Stimulated activated CD8-positive, alpha-beta memory T cell treated with anti-CD3 and anti-CD28 coated beads, Interleukin-4, amount 100 ng/mL, for 24 hours (primary cell): Measurements from ENCODE around the gene ILF2.
"Not testable (repeated sequence)": the region's sequence is repeated elsewhere in the genome, so short reads cannot be mapped to it uniquely, and the experiment has no call there.

Experiments used
- DNase-seq: peaks from one replicate; pipeline ENCODE4 v3.0.0-alpha.2; 2020; ENCODE audit warnings: low read depth

Gene ILF2

DNA sequence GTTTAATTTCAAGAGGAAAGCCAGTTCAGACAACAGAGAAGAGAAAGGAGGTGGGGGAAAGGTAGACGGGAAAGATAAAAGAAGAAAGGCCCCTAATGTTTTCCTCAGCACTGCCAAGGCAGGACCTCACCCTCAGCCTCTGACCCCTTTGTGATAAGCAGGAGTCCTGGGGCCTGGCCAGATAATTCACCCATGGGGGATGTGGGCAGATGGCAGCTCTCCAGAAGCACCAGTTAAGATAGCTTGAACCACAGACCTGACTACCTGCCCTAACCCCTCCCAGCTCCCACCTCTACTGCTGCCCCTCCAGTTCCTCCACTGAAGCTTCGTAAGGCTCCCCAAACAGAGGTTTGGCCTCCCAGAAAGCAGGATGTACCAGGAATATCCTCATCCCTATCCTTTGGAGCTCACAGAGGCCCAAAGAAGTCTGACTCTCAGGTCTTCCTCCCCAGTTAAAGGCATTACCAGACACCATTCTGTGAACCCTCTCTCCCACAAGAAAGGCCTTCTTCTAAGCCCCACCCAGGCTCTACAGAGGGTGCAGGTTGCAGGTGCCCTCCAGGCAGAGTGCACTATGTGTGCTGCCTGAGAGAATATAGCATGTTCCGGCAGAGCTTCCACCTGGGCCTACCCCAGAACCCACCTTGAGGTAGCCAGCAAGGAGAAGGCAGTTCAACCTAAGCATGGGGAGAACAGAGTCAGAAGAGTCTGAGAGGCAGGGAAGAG is 21.5 kb downstream of the ILF2 start:
- no peak for DNase-seq

- DNase-seq: no peak
Observed at GRCh38 chr1:153648000-153648643, 22.7 kb downstream of the ILF2 start.

GRCh38 chr1:153647346-153647714 is 23.5 kb downstream of the ILF2 start:
- DNase-seq: no peak

- no peak for DNase-seq
Observed at GRCh38 chr1:153646672-153647345, 24.0 kb downstream of the ILF2 start.

- no peak for DNase-seq
Observed at GRCh38 chr1:153643816-153644215, 27.0 kb downstream of the ILF2 start.

DNA sequence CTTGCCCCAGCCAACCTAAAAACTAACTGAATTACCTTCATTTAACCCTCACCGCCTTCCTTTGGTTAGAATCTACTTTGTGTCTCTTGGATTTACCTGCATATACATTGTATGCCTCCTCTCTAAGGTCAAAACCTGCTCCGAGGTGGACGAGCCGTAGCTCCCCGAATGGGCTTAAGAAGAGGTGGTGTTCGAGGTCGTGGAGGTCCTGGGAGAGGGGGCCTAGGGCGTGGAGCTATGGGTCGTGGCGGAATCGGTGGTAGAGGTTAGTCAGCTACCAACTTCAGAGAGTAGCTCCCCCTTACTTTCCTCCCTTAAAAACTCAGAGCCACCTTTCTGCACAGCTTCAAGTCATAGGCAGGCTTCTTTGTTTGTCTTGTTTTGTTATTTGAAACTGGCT is 27.7 kb downstream of the ILF2 start:
- DNase-seq: no peak

DNA sequence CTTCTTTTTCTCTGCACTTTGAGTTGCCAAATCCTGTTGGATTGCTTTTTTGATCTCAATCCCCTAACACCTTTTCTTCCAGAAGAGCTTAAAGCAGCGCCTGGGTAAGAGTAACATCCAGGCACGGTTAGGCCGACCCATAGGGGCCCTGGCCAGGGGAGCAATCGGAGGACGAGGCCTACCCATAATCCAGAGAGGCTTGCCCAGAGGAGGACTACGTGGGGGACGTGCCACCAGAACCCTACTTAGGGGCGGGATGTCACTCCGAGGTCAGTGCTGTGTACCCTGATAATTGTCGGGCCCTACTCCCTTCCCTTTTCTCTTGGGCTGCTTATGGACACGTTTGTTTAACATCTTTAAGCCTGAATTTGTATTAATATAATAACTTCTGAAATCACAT is 28.6 kb downstream of the ILF2 start:
- DNase-seq: no peak

DNA sequence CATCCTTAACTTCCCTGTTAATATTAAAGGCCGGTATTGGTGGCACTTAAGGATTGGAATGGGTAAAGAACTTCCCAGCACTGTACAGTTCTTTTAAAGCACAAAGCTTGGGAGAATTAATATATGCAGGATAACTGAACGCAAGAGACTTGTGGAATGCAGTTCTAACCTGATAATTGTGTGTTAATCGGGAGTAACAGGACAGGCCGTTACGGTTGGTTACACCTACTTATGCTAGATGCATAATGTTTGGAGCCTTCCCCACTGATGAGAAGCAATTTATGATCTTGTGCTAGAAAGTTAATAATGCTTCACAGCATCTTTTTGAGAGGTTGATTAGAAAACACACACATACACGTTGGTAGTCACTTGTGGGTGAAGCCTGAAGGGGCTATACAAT is 29.9 kb downstream of the ILF2 start:
- no peak for DNase-seq

GRCh38 chr1:153640213-153640612 is 30.6 kb downstream of the ILF2 start:
- DNase-seq: not testable (repeated sequence)

DNA sequence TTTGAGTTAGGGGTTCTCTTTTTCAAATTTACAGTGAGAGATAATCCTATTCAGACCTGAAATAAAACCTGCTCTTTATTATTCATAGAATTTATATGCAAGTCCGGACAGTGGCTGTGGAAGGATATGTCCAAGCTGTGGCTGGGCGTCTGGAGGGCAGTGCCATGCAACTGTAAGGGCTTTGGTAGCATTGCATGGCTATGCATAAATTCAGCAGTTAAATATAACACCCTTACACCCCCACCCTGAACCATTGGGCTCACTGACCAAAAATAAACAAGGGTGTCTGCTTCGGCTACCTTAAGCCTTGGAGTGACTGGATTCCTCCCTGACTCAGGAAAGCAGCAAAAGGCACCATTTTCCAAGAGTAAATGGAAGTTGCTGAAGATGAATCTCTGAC is 31.5 kb downstream of the ILF2 start:
- no peak for DNase-seq

DNA sequence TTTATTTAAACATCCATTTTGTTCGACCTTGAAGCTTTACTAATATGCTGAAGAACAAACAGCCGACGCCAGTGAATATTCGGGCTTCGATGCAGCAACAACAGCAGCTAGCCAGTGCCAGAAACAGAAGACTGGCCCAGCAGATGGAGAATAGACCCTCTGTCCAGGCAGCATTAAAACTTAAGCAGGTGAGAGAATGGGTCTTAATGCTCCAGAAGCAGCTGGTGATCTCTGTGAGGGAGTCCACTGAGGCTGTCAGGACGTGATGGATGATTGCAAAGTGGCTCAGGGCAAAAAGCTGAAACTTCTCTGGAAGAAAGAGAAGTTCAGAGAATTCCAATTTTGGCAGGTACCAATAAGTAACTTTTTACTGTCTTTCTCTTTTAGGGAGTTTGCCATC is 32.5 kb downstream of the ILF2 start:
- DNase-seq: no peak

- DNase-seq: no peak
Observed at GRCh38 chr1:153636312-153636711, 34.5 kb downstream of the ILF2 start.

DNA sequence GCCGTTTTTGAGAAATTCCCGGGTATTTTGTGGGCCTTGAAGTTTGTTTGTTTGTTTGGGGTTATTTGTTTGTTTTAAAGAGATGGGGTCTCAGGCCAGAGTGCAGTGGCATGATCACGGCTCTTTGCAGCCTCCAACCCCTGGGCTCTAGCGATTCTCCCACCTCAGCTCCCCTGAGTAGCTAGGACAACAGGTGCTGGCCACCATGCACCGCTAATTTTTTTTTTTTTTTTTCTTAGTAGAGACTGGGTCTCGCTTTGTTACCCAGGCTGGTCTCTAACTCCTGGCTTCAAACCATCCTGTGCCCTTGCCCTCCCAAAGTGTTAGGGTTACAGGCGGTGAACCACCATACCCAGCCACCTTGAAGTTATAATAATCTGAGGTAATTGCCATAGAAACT is 34.9 kb downstream of the ILF2 start:
- no peak for DNase-seq

DNA sequence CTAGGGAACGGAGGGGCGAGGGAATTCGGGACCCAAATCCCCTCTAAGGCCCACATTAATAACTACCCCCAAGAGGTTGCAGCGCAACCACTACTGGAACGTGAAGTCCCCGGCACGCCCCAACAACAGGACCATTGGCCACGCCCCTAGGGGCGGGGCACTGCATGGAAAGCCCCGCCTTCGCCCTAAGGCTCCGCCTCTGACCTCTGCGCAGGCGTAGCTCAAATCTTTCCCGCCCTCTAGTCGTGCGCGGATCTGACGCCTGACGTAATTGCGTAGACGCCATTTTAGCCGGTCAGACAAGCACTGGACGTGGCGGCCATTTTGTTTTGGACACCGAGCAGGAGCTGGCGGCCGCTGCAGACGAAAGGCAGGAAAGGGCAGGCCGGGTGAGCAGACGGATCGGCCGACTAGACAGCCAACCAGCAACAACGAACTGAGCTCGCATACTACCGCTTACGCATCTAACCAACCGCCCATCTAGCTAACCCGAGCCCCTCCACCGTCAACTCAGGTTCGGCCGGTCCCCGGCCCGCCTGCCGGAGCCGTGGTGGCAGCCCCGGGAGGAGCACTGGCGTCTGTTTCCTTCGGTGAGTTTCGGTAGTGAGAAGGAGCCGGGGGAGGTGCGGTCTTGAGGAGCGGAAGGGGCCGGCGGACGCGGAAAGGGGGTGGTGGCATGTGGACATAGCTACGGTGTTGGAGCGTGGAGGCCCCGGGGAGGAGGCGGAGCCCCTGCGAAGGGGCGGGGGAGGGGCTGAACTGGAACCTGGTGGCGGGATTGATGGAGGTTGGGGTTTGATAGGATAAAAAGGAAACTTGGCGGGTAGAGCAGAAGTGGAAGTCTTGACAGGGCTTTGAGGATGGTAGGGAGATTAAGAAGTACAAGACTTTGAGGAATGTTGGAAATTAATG is 36.8 kb downstream of the ILF2 start, which contains the start of gene CHTOP:
Gene CHTOP (plus strand): TSS at position 313 of the 912 bp plus-strand sequence. CDS start 2,523 bp downstream, outside the sequence.
- peak; percentile 91 for DNase-seq

GRCh38 chr1:153633161-153633753 is 37.5 kb downstream of the ILF2 start:
- no peak for DNase-seq

DNA sequence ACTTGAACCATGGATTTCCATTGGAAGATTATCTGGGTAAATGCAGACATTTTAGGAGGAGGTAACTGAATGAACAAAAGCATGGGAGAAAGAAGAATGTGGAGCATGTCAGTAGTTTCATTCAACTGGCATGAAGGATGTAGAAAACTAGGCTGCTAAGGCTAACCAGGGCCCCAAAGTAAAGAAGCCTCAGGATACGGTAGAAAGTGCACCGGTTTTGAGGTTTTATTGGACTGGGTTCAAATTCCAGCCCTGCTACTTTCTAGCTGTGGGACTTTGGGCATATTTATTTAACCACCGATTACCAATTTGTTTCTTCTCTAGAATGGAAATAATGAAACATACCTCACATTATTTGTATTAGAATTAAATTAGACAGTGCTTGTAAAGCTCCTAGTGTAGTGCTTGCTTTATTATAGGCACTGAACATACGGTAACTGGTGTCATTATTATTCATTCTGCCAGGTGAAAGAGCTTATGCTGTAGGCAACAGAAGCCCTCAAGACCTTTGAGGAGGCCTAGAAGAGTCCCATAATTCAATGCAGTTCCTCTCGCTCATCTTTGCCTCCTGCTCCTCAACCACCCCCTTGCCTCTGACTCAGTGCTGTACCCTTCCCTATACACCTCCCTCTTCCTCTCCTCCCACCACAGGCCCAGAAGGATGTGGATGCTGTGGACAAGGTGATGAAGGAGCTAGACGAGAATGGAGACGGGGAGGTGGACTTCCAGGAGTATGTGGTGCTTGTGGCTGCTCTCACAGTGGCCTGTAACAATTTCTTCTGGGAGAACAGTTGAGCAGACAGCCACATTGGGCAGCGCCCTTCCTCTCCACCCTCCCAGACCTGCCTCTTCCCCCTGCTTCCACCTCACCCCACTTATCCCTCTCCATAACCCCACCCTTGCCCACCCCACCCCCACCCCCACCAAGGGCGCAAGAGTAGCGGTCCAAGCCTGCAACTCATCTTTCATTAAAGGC is 39.5 kb downstream of the ILF2 start:
- no peak for DNase-seq

DNA sequence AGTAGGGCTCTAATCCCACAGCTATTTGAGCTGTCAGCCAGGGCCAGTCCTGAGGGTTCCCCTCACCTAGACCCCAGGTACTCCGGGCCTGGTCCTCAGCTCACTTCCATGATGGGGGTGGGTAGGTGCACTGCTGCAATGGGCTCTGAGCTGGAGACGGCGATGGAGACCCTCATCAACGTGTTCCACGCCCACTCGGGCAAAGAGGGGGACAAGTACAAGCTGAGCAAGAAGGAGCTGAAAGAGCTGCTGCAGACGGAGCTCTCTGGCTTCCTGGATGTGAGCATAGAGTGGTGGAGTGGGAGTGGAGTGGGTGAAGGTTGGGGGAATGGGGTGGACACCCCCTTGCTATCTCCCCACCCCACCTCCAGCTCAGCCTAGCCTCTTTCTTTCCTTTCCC is 40.4 kb downstream of the ILF2 start:
- no peak for DNase-seq

GRCh38 chr1:153629971-153630370 is 40.8 kb downstream of the ILF2 start:
- DNase-seq: no peak

DNA sequence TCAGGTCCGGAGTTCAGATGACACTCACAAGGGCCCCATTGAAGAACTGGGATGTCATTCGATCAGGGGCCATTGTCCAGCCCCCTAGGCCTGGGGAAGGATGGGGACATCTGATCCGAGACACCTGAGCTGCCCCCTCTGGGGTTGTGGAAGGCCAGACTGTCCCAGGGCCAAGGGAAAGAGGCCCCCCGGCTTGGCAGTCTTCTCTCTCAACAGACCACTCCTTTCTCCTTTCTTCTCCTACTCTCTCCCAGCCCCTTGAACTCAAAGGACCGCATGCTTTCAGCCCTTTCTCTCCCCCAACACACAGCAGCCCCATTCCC is 41.5 kb downstream of the ILF2 start:
- DNase-seq: no peak

DNA sequence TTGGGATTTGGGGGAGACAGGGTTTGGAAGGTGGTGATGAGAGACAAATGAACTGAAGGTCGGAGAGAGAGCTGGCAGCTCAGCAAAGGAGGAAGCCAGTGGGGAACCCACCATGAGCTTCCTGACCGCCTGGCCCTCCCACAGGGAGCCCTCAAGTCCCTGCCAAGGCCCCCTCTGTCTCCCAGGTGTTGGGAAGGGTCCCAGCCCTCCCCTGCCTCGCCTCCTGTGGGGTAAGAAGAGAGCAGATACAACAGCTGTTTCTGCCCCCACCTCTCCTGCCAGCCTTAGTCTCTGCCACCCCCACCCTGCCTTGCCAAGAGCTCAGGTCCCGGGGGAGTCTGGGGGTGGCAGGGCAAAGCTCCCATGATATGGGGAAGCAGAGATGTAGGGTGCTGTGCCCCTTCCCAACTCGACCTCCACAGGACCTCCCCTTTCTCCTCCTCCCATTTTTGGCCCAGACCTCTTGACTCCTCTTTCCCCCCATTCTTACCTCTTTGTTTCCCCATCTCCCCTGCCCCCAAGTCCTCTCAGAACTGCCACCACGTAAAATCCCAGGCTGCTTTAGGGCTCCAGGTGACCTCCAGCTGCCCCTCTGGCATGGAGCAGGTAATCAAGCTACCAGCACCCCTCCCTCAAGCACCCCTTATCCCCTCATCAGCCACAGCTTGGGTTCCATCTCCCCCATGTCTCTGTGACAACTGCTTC is 42.0 kb downstream of the ILF2 start:
- DNase-seq: no peak
